NCI-H187 treated with DMSO at 0.1 percent for 48 hours (cell line): ENCODE data around the gene RPS6KC1.

Experiments used
- DNase-seq: peaks from one replicate; lab custom pipeline; 2025; lab: John Stamatoyannopoulos, UW

The RPS6KC1 gene

DNA sequence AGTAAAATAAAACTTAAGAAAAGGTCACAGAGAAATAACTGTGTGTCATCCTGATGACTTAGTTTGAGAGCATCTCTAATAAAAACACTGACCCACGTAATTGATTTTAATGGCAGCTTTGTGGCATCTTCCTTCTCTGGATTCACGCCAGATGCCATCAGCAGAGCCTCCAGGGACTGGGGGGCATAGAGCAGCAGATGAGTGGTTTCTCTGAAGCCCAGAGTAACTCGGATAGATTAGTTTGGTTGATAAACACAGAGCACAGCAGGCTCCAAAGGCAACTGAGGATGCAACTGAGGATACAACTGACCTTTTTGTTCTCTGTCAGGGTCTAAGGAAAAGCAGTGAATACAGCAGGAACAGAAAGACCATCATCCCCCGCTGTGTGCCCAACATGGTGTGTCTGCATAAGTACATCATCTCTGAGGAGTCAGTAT lies 180.8 kb downstream of the RPS6KC1 start:
- no peak for DNase-seq

- no peak for DNase-seq
Measured at GRCh38 chr1:213242883-213243282, 191.8 kb downstream of the RPS6KC1 start.

- DNase-seq = no peak
Measured at GRCh38 chr1:213244664-213245091, 193.6 kb downstream of the RPS6KC1 start.

DNA sequence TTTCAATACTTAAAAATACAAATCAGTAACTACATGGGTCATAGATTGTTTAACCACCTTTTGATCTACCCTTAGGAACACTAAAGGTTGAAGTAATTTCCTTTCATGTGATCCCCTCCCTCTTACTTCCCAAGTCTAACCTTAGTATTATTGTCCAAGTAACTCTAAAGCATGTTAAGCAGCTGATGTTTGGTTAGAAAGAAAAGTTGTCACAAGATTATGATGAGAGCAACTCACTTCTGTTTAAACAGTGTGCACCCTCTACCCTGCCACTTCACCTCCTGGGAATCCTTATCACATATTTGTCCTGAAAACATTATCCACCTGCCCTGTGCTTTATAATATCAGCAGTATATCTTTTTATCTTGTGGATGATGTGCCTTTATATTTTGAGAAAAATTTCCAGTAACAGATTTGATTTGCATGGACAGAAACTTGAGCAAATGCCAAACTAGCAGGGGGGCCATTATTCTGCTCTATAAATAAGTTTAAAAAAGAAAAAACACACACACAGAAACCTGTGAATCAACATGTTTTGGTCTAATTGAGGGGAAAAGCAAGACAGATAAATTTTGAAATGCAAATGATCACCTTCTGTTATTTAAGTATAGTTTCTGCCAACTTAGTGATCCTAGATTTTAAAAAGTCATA lies 194.3 kb downstream of the RPS6KC1 start:
- no peak for DNase-seq

DNA sequence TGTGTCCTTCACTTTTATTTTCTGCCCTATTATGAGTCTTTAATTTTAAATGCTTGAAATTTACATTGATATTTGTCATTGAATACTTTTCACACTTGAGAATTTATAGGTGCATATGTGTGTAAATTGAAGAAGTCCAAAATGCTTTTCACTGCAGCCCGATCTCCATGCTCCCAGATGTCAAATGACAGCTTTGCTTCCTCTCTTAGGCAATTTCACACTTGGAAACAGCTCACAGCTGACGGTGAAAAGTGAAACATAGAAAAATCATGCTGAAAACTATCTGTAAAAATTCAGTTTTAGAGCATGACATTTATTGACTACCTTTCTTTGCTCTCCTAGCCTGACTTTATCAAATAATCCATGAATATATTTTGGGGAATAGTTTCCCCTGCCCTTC lies 196.0 kb downstream of the RPS6KC1 start:
- no peak for DNase-seq

GRCh38 chr1:213249395-213249794 lies 198.4 kb downstream of the RPS6KC1 start:
- no peak for DNase-seq

- DNase-seq = no peak
Measured at GRCh38 chr1:213250041-213250440, 199.0 kb downstream of the RPS6KC1 start.

- DNase-seq = no peak
Measured at GRCh38 chr1:213250446-213250845, 199.4 kb downstream of the RPS6KC1 start.

- DNase-seq = no peak
Measured at GRCh38 chr1:213251972-213252371, 200.9 kb downstream of the RPS6KC1 start.

GRCh38 chr1:213256438-213257087 lies 205.5 kb downstream of the RPS6KC1 start:
- no peak for DNase-seq

- DNase-seq = no peak
Measured at GRCh38 chr1:213260311-213261075, 209.5 kb downstream of the RPS6KC1 start.

- DNase-seq = no peak
Measured at GRCh38 chr1:213264531-213264930, 213.5 kb downstream of the RPS6KC1 start.

- no peak for DNase-seq
Measured at GRCh38 chr1:213266983-213267772, 216.1 kb downstream of the RPS6KC1 start.

GRCh38 chr1:213268221-213268620 lies 217.2 kb downstream of the RPS6KC1 start:
- no peak for DNase-seq

DNA sequence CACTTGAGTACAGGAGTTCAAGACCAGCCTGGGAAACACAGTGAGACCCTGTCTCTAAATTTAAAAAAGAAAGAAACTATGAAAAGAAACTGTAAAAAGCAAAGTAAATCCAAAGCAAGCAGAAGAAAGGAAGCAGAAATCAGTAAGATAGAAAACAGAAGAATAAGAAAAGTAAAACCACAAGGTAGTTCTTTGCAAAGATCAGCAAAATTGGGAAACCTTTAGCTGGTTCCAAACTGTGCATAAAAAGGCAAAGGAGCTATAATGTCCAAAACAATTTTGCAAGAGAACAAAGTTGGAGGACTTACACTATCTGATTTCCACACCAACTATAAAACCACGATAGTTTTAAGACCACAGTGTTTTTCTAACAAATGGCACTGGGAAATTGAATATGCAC lies 218.8 kb downstream of the RPS6KC1 start:
- DNase-seq = no peak

- no peak for DNase-seq
Measured at GRCh38 chr1:213273546-213273945, 222.5 kb downstream of the RPS6KC1 start.

DNA sequence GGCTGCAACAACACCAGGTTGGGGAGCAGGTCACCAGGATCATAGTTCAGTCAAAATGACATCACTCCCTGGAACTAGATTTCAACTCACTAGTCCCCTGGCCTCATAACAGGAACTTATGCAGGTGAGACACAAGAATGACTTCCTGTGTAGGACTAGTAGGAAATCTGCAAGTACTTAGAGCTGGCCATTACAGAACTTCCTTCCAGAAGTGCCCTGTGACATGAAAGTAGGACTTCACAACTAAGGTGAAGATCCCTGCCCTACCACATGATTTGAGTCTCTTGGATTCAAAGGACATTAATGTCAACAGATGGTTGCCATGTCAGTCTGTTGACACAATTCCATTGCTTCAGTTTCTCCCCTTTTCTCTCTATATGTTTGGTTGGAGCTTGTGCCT lies 223.1 kb downstream of the RPS6KC1 start:
- DNase-seq = no peak

GRCh38 chr1:213275293-213275692 lies 224.3 kb downstream of the RPS6KC1 start:
- DNase-seq = no peak

DNA sequence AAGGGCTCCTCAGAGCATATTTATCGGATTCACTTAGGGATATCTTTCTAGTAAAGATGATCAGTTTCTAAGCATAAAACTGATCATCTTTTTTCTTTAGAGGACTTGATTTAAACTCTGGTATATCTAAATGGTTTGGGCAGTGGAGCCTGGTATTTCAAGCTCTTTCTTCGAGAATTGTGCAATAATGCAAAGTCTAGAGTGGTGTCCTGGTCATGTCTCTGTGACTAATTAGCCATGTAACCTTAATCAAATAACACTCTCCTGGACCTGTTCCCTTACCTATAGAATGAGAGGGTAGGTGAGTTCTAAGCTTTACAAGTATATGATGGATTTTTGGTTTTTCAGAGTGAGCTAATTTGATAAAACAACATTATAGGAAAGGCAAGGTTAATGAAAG lies 225.2 kb downstream of the RPS6KC1 start:
- DNase-seq = no peak

DNA sequence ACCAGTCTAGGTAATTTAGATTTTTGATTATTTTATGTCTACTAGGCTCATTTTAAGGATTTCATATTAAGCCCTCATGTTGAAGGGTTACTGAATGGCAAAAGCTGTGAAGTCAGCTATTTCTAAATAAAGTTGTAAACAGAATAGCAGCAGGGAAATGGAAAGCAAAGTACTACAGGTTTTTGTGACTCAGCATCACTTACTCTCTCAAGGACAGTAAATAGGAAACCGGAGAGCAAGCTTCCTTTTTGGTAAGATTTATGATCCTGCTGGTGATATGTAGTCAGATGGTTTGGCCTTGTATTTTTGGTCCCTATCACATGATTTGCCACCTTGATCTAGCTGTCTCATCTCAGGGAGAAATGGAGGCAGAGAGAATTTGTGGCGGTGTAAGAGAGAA lies 226.0 kb downstream of the RPS6KC1 start:
- DNase-seq = no peak

DNA sequence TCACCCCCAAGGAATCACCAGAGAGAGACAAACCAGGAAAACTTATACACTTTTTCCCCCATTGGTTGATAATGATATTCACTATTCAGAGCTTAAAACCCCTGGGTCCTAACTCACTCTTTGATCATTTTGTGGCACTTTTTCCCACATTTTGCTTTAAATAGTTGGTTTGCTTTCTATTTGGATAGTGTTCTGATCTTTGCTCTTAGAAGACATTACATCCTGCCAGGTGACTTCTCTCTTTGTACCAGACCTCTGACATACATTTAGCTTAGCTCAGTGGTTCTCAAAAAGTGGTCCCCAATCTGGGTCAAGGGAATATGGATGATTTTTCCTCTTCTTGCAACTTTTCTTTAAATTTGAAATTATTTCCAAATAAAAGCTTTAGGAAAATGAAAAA lies 228.4 kb downstream of the RPS6KC1 start:
- DNase-seq = no peak

GRCh38 chr1:213281640-213282301 lies 230.7 kb downstream of the RPS6KC1 start:
- no peak for DNase-seq
